B cell (primary cell): ENCODE data around the gene INTS7. TPM values are rescaled to one million over a fixed set of nuclear protein-coding genes. Genes with fewer than 3 reads are reported as not detected.

Experiments used
- ATAC-seq: fragments of 200-7000 bp; cut with Tn5 transposase; one replicate; pipeline ENCODE4 v1.10.0; 2021; ENCODE audit warnings: low read depth, mild to moderate bottlenecking, moderate number of reproducible peaks, moderate library complexity
- CTCF ChIA-PET: fragments of 350-600 bp; sonication (Branson Sonifier 250); formaldehyde crosslinking; loops from one replicate; lab custom pipeline; 2021; ENCODE audit warnings: antibody characterized with exemption, inconsistent platforms; lab: Charles Lee
- POLR2A ChIA-PET: fragments of 350-600 bp; sonication (Branson Sonifier 250); formaldehyde crosslinking; loops from one replicate; lab custom pipeline; 2021; ENCODE audit warnings: antibody characterized with exemption; lab: Charles Lee
- DNase-seq: peaks from one replicate; pipeline ENCODE4 v3.0.0; 2013
- H2AFZ ChIP-seq: 2 replicates; pipeline ENCODE4 v1.6.1; 2012; ENCODE audit warnings: mild to moderate bottlenecking, low read depth, low read length; ENCODE audit not compliant: insufficient read depth, poor library complexity, severe bottlenecking
- H3K27ac ChIP-seq, 2 donors: 1 replicate in 1 of 2; 2 replicates in 1 of 2; pipeline ENCODE4 v1.5.1; 2012 to 2013; ENCODE audit warnings: low read length in 2 of 2, mild to moderate bottlenecking in 2 of 2, moderate library complexity in 1 of 2
- H3K27me3 ChIP-seq, 4 experiments: fragments of 200-600 bp in 1 of 4; sonication (generic) in 1 of 4; replicated peaks in 1 of 4; 1 replicate in 2 of 4; 2 replicates in 2 of 4; pipeline versions ENCODE4 v1.6.1 to v1.7.0; 2013 to 2016; ENCODE audit warnings: low read length in 3 of 4, mild to moderate bottlenecking in 2 of 4, mixed read lengths in 1 of 4, moderate library complexity in 1 of 4; ENCODE audit not compliant: insufficient read depth in 4 of 4, control insufficient read depth in 3 of 4; ENCODE audit errors: control extremely low read depth in 1 of 4
- H3K36me3 ChIP-seq, 2 experiments: replicated peaks in 1 of 2; 1 replicate in 1 of 2; 2 replicates in 1 of 2; pipeline versions ENCODE4 v1.6.1 to v1.7.1; 2013; ENCODE audit warnings: low read length in 1 of 2; ENCODE audit not compliant: insufficient read depth in 2 of 2, control insufficient read depth in 1 of 2; ENCODE audit errors: control extremely low read depth in 1 of 2, extremely low read depth in 1 of 2
- H3K4me1 ChIP-seq, 2 donors: fragments of 200-600 bp in 1 of 2; sonication (generic) in 1 of 2; 1 replicate in 1 of 2; 2 replicates in 1 of 2; pipeline versions ENCODE4 v1.5.1 to v1.6.1; 2013 to 2017; ENCODE audit warnings: low read length in 2 of 2; ENCODE audit not compliant: control insufficient read depth in 2 of 2, insufficient read depth in 2 of 2
- H3K4me2 ChIP-seq: replicated peaks from 2 replicates; pipeline ENCODE3; 2012; ENCODE audit warnings: mild to moderate bottlenecking, low read depth, low read length; ENCODE audit not compliant: poor library complexity, severe bottlenecking
- H3K4me3 ChIP-seq, 5 experiments: fragments of 200-600 bp in 1 of 5; sonication (generic) in 1 of 5; 1 replicate in 3 of 5; 2 replicates in 2 of 5; pipeline versions ENCODE4 v1.5.1 to v1.7.0; 2011 to 2016; ENCODE audit warnings: low read length in 4 of 5, mild to moderate bottlenecking in 4 of 5, low read depth in 2 of 5, control low read depth in 1 of 5, moderate library complexity in 1 of 5; ENCODE audit not compliant: insufficient read depth in 1 of 5; ENCODE audit errors: control extremely low read depth in 1 of 5, extremely low read depth in 1 of 5
- H3K79me2 ChIP-seq: fragments of 200-600 bp; sonication (generic); one replicate; pipeline ENCODE4 v1.6.0; 2016; ENCODE audit warnings: low read length; ENCODE audit not compliant: control insufficient read depth, insufficient read depth
- H3K9ac ChIP-seq: fragments of 200-600 bp; sonication (generic); 2 replicates; pipeline ENCODE4 v1.6.1; 2017; ENCODE audit warnings: mild to moderate bottlenecking, low read length, moderate library complexity
- H3K9me3 ChIP-seq, 3 donors: one replicate each; pipeline versions ENCODE4 v1.6.1 to v1.7.1; 2013; ENCODE audit warnings: low read length in 2 of 3; ENCODE audit not compliant: control insufficient read depth in 2 of 3, insufficient read depth in 1 of 3; ENCODE audit errors: control extremely low read depth in 1 of 3
- H4K20me1 ChIP-seq: 2 replicates; pipeline ENCODE4 v1.6.0; 2012; ENCODE audit warnings: mild to moderate bottlenecking, low read length; ENCODE audit not compliant: insufficient read depth, control insufficient read depth, poor library complexity, severe bottlenecking
- H3K27ac Mint-ChIP-seq: one replicate; pipeline ENCODE4 v1.8.0; 2021; ENCODE audit warnings: mixed read lengths
- H3K27me3 Mint-ChIP-seq: one replicate; pipeline ENCODE4 v1.8.0; 2021; ENCODE audit warnings: mixed read lengths
- H3K4me1 Mint-ChIP-seq: one replicate; pipeline ENCODE4 v1.8.0; 2021; ENCODE audit warnings: mixed read lengths
- H3K4me3 Mint-ChIP-seq: one replicate; pipeline ENCODE4 v1.8.0; 2021; ENCODE audit warnings: mixed read lengths
- H3K9me3 Mint-ChIP-seq: one replicate; pipeline ENCODE4 v1.8.0; 2022; ENCODE audit warnings: mixed read lengths; ENCODE audit not compliant: insufficient read depth
- CTCF ChIP-seq: fragments of 200-600 bp; IDR thresholded peaks from one replicate; pipeline ENCODE4 v1.8.0; 2022; ENCODE audit warnings: antibody characterized with exemption, mild to moderate bottlenecking
- EZH2 ChIP-seq: IDR thresholded peaks from 2 replicates; pipeline ENCODE4 v1.6.1; 2012; ENCODE audit warnings: borderline replicate concordance, low read depth, mild to moderate bottlenecking, moderate library complexity, low read length; ENCODE audit not compliant: insufficient read depth, poor library complexity, severe bottlenecking
- WGBS: methylation state at CpG from one replicate; pipeline ENCODE4 v1.1.5; 2013; ENCODE audit warnings: missing lambda C conversion rate; ENCODE audit not compliant: insufficient coverage; 5-methylcytosine and 5-hydroxymethylcytosine counted together
- intact Hi-C: fragments of 100-400 bp; cut with micrococcal nuclease; formaldehyde crosslinking; loops from one replicate; pipeline ENCODE4 v1.10.0; 2022
- polyA plus RNA-seq: library from polyadenylated mRNA; depleted of rRNA; stranded (reverse); fragments of >200 nt; gene quantifications from 2 replicates; pipeline ENCODE4 v1.2.3, GENCODE V29; 2012
- total RNA-seq, 2 donors: library from RNA; stranded (reverse); fragments of 120-200 nt in 1 of 2; gene quantifications; 1 replicate in 1 of 2; 2 replicates in 1 of 2; pipeline versions ENCODE4 v1.2.3 to v1.2.4, GENCODE V29; 2013 to 2022

The INTS7 gene
- total and polyA plus RNA-seq, 2 donors (not counting 1 experiment from before 2014, with no cell fraction given), result 8.3 to 19.2 TPM

GRCh38 chr1:211902624-211903291, 132.6 kb downstream of the INTS7 start:
- no peaks in the 10 kb centered on the region for H3K9me3 Mint-ChIP-seq

More at GRCh38 chr1:211902624-211903291, 132.6 kb downstream of the INTS7 start:
- Histone ChIP-seq H3K9ac (no peak overlapping the region), H3K9me3 (peaks cover 0 to 18% (median 3%) of the 10 kb centered on the region in 3 donors), H3K27me3 (no peaks in the 10 kb centered on the region), H3K4me2 (no peak overlapping the region), H4K20me1 (no peaks in the 10 kb centered on the region), H3K4me3 (no peak overlapping the region), H3K36me3 (no peaks in the 10 kb centered on the region), H2AFZ (no peak overlapping the region), H3K79me2 (no peaks in the 10 kb centered on the region), H3K4me1 (no peaks in the 10 kb centered on the region), H3K27ac (no peak overlapping the region)
- intact Hi-C loops, result no loop called here
- POLR2A ChIA-PET, result interaction anchor here (0.6 kb wide), 1 partner anchor 181 kb away, joined by 6 read pairs; no protein-coding TSS in a partner anchor
- DNase-seq (no peak), ATAC-seq (no peak)
- Mint-ChIP-seq H3K27ac (no peak overlapping the region), H3K4me1 (no peaks in the 10 kb centered on the region), H3K4me3 (no peak overlapping the region), H3K27me3 (peaks cover 4% of the 10 kb centered on the region)
- 97% methylated on average over 4 of the region's 4 CpGs for WGBS
- TF ChIP-seq EZH2 (no peak), CTCF (no peak)
- CTCF ChIA-PET, result no interaction called here
